Uterus (tissue), 4 donors: ENCODE results near the gene FAF1. TPM values are rescaled to one million over a fixed set of nuclear protein-coding genes. Genes with fewer than 3 reads are reported as not detected.

Source experiments
- DNase-seq, 2 donors: peaks; one replicate each; pipeline ENCODE4 v3.0.0-alpha.2; 2019 to 2020
- H3K27ac ChIP-seq, 2 donors: fragments of 200-600 bp; sonication (generic); 1 replicate in 1 of 2; 2 replicates in 1 of 2; pipeline ENCODE4 v1.5.1; 2016 to 2018
- H3K27me3 ChIP-seq, 2 donors: fragments of 200-600 bp; sonication (generic); one replicate each; pipeline ENCODE4 v1.5.1; 2018 to 2019; ENCODE audit warnings: control low read depth in 1 of 2
- H3K36me3 ChIP-seq, 2 donors: fragments of 200-600 bp; sonication (generic); one replicate each; pipeline ENCODE4 v1.5.1; 2019; ENCODE audit warnings: control low read depth in 1 of 2
- H3K4me1 ChIP-seq, 2 donors: fragments of 200-600 bp; sonication (generic); one replicate each; pipeline ENCODE4 v1.5.1; 2018 to 2019; ENCODE audit warnings: control low read depth in 1 of 2
- H3K4me3 ChIP-seq, 2 donors: fragments of 200-600 bp; sonication (generic); 1 replicate in 1 of 2; 2 replicates in 1 of 2; pipeline ENCODE4 v1.5.1; 2018 to 2019; ENCODE audit warnings: mild to moderate bottlenecking in 1 of 2
- H3K9me3 ChIP-seq, 2 donors: fragments of 200-600 bp; sonication (generic); one replicate each; pipeline ENCODE4 v1.5.1; 2019; ENCODE audit warnings: control low read depth in 1 of 2
- POLR2A ChIP-seq, 2 donors: fragments of 450-650 bp; IDR thresholded peaks; one replicate each; pipeline ENCODE4 v1.6.1; 2016; ENCODE audit warnings: antibody characterized with exemption in 2 of 2, mild to moderate bottlenecking in 1 of 2, moderate library complexity in 1 of 2
- intact Hi-C: fragments of 100-400 bp; cut with DNase I; formaldehyde crosslinking; loops from one replicate; pipeline ENCODE4 v1.15.1; 2023; ENCODE audit warnings: low total_unique reads
- total RNA-seq, 4 donors: library from RNA; depleted of rRNA in 3 of 4; stranded (reverse); fragments of >200 nt in 3 of 4; gene quantifications; one replicate each; pipeline versions ENCODE4 v1.1.0 to v1.2.4, GENCODE V29; 2014 to 2023
- TF ChIP-seq, protein P1 (sequence below), 4 experiments: fragments of 200-600 bp in 2 of 4; fragments of 450-650 bp in 2 of 4; sonication (generic) in 2 of 4; IDR thresholded peaks; one replicate each; pipeline ENCODE4 v1.5.1; 2016 to 2019; ENCODE audit warnings: antibody characterized with exemption in 4 of 4, mild to moderate bottlenecking in 2 of 4, moderate library complexity in 1 of 4
- donor health status: DM: yes; HTN: yes; CAD: no.

FAF1 gene
- total RNA-seq, 4 donors from 2014 or later = 34.1 to 77.2 (median 64.1) TPM

DNA sequence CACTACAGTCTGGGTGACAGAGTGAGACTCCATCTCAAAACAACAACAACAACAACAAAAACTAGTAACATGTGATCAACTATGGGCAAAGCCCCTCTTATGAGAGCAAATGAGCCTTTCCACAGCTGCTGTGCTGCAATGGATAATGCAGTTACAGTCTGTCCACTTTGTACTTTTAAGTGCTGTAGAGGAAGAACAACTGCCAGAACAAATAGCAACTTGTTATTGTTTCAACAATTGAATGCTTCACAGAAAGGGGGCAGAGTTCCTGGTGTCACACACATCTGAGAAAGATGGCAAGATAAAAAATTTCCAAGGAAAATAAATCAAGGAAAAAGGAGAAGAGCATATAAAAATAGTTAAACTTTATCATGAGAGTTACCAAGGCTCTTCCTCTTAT, 293.2 kb downstream of the FAF1 start:
- no peaks in the 10 kb centered on the region for H3K36me3 ChIP-seq
- no peak for TF ChIP-seq POLR2A (IDR thresholded peaks at IDR 0.05)
- TF ChIP-seq, protein P1, sequence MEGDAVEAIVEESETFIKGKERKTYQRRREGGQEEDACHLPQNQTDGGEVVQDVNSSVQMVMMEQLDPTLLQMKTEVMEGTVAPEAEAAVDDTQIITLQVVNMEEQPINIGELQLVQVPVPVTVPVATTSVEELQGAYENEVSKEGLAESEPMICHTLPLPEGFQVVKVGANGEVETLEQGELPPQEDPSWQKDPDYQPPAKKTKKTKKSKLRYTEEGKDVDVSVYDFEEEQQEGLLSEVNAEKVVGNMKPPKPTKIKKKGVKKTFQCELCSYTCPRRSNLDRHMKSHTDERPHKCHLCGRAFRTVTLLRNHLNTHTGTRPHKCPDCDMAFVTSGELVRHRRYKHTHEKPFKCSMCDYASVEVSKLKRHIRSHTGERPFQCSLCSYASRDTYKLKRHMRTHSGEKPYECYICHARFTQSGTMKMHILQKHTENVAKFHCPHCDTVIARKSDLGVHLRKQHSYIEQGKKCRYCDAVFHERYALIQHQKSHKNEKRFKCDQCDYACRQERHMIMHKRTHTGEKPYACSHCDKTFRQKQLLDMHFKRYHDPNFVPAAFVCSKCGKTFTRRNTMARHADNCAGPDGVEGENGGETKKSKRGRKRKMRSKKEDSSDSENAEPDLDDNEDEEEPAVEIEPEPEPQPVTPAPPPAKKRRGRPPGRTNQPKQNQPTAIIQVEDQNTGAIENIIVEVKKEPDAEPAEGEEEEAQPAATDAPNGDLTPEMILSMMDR (IDR thresholded peaks at IDR 0.05) = no peak
- H3K4me3 ChIP-seq = no peak overlapping the region
- intact Hi-C loops = no loop called here
- H3K27me3 ChIP-seq = no peaks in the 10 kb centered on the region
- H3K9me3 ChIP-seq = no peaks in the 10 kb centered on the region
- H3K4me1 ChIP-seq = no peaks in the 10 kb centered on the region
- no peak overlapping the region for H3K27ac ChIP-seq
- DNase-seq = no peak

DNA sequence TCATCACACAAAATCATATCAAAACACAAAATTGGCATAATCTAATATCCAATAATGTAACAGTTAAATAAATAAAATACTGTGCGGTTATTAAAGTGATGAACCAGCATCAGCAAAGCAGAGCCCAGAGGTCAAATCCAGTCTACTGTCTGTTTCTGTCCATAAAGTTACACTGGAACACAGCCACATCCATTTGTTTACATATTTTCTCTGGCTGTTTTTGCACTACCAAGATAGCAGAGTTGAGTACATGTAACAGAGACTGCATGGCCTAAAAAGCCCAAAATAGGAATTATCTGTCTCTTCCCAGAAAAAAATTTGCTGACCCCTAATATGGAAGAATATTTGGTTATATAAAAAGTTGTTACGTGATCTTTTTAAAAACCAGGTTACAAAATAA, 294.7 kb downstream of the FAF1 start:
- TF ChIP-seq POLR2A (IDR thresholded peaks at IDR 0.05) = no peak
- TF ChIP-seq, protein P1 (IDR thresholded peaks at IDR 0.05) = no peak
- no peaks in the 10 kb centered on the region for H3K36me3 ChIP-seq
- H3K27me3 ChIP-seq = no peaks in the 10 kb centered on the region
- no peaks in the 10 kb centered on the region for H3K9me3 ChIP-seq
- H3K4me3 ChIP-seq = no peak overlapping the region
- DNase-seq = no peak
- H3K27ac ChIP-seq = no peak overlapping the region
- H3K4me1 ChIP-seq = no peaks in the 10 kb centered on the region
- intact Hi-C loops = no loop called here

DNA sequence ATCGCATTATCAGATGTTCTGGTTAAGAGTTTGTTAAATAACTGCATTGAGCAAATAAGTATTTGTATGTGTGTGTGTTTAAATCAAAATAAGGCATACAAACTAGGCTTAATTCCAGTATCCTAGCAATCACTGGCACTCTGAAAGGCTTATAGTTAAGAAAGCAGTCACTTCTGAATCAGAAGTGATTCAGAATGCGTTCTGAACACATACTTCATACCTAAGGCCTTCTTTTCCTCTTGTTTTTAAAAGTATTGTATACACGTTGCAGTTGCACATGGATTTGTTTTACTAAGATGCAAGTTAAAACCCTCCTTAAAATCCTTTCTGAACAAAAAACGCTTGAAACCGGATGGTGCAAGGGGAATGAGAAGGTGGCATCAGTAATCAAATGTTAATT, 298.4 kb downstream of the FAF1 start:
- Histone ChIP-seq H3K27me3 (no peaks in the 10 kb centered on the region), H3K4me3 (no peak overlapping the region), H3K36me3 (no peaks in the 10 kb centered on the region), H3K9me3 (no peaks in the 10 kb centered on the region), H3K4me1 (no peaks in the 10 kb centered on the region), H3K27ac (no peak overlapping the region)
- TF ChIP-seq, protein P1 (IDR thresholded peaks at IDR 0.05) = no peak
- TF ChIP-seq POLR2A (IDR thresholded peaks at IDR 0.05) = no peak
- intact Hi-C loops = no loop called here
- DNase-seq = no peak

DNA sequence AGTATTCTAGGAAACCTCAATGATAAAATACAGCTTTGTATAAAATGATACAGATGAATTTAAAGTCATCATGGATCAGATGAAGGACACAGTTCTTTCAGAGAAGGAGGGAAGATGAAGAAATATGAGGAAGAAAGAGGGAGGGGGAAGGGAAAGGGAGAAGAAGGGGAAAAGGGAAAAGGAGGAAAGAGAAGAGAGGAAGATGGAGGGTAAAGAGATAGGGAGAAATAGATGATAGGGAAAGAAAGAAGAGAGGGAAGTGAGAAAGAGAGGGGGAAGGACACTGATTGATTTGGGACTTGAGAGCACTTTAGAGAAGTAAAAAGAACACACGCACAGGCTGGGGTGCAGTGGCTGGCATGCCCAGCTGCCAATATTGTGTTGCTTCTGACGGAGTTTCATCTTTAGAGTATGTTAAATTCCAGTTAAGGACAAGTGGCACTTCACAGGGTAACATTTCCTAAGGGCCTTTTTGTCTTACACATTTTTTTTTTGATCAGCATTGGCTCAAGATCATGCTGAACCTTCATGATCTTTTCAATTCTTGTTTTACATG, 300.9 kb downstream of the FAF1 start:
- TF ChIP-seq, protein P1 (IDR thresholded peaks at IDR 0.05) = no peak
- TF ChIP-seq POLR2A (IDR thresholded peaks at IDR 0.05) = no peak
- Histone ChIP-seq H3K27ac (no peak overlapping the region), H3K36me3 (no peaks in the 10 kb centered on the region), H3K4me1 (no peaks in the 10 kb centered on the region), H3K4me3 (no peak overlapping the region), H3K27me3 (no peaks in the 10 kb centered on the region), H3K9me3 (no peaks in the 10 kb centered on the region)
- DNase-seq = no peak
- intact Hi-C loops = no loop called here

DNA sequence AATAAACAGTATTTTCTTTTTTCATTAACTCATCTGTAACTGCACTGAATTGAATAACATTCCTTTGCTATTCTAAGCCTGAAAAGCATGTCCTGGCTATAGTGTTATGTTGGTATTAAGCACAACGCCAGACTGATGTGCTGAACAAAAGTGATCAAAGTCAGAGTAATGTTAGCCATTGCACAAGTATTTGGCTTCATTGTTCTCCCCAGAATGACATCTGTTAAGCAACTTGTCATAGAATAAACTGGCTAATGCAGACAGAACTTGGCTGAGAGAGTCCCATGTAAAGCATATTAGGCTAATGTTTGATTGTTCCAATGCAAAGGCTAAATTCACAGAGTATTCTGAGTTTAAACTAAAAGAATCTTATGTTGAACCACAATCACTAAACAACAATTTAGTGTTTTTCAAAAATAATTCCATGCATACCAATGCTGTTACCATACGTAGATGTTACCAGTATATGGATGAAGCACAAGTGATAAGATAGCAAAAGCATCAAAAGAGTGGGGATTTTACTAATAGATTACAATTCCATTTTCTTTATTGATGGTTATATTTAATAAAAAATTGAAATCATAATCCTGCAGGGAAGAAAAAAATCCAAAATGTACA, 301.5 kb downstream of the FAF1 start:
- intact Hi-C loops = no loop called here
- H3K4me3 ChIP-seq = no peak overlapping the region
- H3K9me3 ChIP-seq = no peaks in the 10 kb centered on the region
- H3K27me3 ChIP-seq = no peaks in the 10 kb centered on the region
- DNase-seq = no peak
- H3K36me3 ChIP-seq = no peaks in the 10 kb centered on the region
- no peaks in the 10 kb centered on the region for H3K4me1 ChIP-seq
- TF ChIP-seq, protein P1 (IDR thresholded peaks at IDR 0.05) = no peak
- no peak for TF ChIP-seq POLR2A (IDR thresholded peaks at IDR 0.05)
- no peak overlapping the region for H3K27ac ChIP-seq
